HG03060 (cell line): ENCODE results near the gene CXXC5.
"Not testable (repeated sequence)": the region's sequence is repeated elsewhere in the genome, so short reads cannot be mapped to it uniquely, and the experiment has no call there.

Experiments
- ATAC-seq: cut with Tn5 transposase; IDR thresholded peaks from one replicate; pipeline ENCODE4 v1.9.1; 2021; ENCODE audit warnings: low read depth, moderate number of reproducible peaks; ENCODE audit not compliant: unreplicated experiment

Gene CXXC5

DNA sequence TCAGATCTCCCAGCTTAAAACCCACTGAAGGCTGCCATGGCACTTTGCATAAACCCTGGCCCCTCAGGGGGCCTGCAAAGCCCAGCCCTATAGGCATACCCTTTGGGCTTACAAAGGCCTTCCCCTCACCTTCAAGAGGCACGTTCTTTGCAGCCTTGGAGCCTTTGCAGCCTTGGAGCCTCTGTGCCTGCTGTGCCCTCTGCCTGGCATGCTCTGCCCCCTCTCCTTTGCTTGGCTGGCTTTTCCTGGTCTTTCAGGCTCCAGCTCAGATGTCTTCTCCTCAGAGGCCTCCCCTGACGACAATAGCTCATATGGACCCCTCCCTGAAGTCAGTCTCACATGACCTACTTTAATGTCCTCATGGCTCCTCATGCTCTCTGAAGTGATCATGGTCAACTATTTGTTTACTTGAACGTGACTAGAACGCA, 60.3 kb downstream of the CXXC5 start:
- ATAC-seq = no peak

DNA sequence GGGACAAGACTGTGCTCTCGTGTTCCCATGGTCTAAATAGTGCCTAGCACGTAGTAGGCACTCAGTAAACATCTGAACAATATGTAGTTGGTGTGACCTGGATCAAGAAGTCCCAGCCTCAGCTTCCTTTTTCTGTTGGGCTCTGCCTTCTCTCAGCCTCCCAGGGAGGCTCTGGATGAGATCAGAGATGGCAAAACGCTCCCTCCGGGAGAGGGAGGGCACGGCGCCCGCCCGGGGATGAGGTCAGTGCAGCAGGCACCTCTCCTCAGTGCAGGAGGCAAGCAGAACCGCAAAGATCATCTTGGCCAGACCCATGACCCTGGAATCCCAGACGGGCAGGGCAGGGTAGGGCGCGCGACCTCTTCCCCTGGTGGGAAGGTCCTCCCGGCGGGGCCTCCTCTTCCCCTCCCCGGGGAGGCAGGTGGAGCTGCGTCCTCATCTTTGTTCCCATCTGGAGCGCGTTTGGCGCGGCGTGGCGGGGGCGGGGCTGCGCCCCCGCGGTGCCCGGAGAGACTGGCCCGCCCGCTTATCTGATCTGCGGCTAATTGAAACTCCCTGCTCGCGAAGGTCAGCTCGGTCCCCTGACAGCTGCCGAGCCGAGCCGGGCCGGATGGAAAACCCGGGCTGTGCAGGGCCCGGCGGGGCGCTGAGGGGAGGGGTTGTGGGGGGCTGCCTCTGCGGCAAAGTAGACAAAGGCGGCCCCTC, 60.9 kb downstream of the CXXC5 start:
- no peak for ATAC-seq

DNA sequence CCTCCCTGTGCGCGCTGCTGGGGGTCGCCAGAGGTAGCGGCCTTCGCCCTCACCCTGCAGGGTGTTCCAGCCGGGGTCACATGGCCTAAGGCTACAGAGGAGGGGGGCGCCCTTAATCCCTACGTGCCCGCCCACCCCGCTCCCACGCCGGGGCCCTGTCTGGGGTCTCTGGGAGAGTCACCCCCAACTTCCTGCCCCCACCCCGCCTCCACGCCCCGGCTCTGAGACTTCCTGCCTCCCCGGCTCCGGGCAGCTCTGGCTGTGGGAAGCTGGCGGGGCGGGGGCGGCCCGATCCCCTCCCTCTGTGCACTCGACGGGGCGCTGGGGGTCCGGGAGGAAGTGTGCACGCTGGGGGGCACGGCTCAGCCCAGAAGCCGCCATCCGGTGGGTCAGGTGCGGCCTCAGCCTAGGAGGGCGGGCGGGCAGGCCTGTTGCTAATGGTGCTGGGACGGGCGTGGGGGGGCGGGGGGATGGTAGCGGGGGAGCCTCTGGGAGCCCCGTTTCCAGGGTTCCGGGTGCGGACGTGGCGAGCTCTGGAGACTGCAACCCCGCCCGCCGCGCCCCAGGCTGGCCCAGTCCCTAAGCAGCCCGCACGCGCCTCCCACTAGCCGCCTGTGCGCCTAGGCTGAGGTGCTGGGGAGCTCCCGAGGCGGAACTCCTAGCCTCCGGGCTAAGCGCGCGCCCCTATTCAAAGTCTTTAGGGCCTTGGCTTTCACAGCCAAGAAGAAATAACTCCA, 61.6 kb downstream of the CXXC5 start:
- ATAC-seq = no peak

DNA sequence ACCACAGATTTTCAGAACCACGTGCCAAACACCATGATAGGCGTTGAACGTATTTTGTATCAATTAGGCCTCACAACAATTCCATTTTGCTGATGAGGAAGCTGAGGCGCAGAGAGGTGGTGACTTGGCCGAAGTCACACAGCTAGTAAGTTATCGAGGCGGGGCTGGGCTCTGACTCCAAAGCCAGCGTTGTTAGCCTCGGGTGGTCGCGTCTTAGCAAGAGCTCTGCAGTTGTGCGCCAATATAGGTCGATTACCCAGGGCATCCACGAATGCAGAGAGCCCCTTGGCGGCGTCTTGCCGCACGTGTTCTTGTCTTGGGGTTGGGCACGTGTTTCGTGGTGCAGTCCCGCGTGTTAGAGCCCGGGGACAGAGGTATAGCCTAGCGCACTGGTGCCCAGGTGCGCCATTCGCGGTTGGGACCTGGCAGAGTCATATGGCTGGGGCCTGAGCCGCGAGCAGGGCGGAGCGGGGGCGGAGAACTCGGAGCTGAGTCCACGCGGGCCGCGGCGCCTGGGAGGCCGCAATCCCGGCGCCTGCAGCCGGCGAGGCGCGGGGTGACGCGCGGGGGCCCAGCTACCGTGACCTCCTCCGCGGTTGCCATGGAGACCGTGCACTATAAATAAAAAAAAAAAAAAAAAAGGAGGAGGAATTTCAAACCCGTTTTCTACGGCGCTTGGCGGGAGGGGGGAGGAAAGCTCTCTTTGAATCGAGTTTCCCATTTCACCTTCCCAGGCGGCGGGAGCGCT, 62.3 kb downstream of the CXXC5 start:
- no peak for ATAC-seq

DNA sequence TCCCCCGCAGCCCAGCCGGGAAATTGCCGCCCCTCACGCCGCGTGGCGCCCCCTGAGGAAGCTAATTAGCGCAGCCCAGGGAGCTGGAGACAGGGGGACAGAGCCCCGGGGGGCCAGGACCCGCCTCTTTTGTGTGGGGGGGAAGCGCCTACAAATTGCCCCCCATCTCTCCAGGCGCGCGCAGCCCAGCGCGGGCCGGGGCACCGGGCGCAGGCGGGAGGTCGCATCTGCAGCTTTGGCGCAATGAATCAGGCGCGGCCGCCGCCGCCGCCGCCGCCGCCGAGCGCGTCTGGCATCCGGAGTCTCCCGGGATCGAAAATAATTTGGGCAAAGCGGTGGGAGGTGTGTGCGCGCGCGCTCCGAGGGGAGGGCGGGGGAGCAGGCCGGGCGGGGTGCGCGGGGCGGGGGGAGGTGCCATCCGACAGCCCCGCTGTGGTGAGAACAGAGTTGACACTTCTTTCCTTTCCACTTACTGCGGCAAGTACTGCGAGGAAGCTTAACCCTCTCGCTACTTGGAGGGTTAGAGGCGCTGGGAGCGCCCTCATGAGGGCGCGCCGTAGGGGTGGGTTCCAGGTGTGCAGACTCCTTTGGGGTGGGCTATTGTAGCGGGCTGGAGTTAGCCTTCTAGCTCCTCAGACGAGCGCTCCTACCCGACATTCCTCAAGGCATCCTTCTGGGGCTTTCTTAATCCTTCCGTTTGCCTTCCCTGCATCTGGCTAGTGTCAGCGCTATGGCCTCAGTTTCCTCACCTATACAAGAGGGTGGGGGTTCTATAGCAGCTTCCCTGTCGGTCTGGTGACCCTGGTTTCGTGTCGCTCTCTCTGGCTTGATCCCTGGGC, 63.1 kb downstream of the CXXC5 start:
- ATAC-seq = no peak

DNA sequence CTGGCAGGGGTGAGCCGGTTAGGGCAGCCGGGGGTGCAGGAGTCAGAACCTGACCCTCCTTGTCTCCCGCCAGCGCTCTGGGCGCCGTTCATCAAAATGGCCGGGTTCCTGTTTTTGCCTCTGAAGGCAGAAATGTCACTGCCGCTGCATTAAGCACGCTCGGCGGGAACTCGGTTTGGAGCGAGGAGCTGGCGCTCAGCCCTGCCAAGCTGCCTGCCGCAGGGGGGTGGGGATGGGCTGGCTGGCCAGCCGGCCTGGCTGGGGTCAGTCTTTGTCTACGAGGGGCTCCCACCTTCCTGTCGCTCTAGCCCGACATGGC, 63.7 kb downstream of the CXXC5 start:
- ATAC-seq = no peak

DNA sequence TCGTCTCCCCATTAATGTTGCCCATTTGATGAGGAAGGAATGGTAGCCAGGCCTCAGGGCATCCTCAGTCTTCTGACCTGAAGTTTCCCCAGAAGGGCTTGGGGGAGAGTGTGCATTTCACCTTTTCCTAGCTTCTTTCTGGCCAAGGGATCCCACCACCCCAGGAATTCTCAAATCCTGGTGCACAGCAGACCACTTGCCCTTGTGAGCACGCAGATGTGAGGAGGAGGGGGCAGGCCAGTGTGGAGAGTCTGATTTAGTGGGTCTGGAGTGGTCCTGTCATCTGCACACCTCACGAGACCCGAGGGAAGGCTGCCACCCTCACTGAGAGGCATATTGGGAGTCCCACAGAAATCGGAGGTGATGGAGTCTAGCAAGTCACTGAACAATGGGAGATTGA, 64.3 kb downstream of the CXXC5 start:
- ATAC-seq = no peak

DNA sequence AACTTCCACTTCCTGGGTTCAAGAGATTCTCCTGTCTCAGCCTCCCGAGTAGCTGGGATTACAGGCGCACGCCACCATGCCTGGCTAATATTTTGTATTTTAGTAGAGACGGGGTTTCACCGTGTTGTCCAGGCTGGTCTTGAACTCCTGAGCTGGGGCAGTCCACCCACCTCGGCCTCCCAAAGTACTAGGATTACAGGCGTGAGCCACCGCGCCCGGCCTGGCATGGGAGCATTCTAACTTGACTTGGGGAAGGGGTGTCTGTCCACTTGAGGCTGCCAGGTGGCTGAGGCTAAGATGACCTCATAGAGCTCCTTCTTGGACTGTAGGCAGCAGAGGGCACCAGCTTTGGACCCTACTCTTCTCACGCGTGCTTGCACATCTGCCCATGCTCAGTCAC, 65.7 kb downstream of the CXXC5 start:
- not testable (repeated sequence) for ATAC-seq

DNA sequence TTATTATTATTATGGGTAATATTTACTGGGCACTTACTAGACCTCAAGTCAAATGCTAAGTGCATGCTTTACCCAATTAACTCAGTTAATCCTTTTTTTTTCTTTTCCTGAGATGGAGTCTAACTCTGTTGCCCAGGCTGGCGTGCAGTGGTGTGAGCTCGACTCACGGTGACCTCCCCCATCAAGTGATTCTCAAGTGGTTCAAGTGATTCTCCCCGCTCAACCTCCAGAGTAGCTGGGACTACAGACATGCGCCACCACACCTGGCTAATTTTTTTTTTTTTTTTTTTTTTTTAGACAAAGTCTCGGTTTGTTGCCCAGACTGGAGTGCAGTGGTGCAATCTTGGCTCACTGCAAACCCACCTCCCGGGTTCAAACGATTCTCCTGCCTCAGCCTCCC, 69.1 kb downstream of the CXXC5 start:
- no peak for ATAC-seq

DNA sequence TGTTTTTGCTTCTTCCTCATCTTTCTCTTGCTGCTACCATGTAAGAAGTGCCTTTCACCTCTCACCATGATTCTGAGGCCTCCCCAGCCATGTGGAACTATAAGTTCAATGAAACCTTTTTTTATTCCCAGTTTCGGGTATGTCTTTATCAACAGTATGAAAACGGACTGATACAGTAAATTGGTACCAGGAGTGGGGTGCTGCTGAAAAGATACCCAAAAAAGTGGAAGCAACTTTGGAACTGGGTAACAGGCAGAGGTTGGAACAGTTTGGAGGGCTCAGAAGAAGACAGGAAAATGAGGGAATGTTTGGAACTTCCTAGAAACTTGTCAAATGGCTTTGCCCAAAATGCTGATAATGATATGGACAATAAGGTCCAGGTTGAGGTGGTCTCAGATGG, 70.3 kb downstream of the CXXC5 start:
- not testable (repeated sequence) for ATAC-seq

DNA sequence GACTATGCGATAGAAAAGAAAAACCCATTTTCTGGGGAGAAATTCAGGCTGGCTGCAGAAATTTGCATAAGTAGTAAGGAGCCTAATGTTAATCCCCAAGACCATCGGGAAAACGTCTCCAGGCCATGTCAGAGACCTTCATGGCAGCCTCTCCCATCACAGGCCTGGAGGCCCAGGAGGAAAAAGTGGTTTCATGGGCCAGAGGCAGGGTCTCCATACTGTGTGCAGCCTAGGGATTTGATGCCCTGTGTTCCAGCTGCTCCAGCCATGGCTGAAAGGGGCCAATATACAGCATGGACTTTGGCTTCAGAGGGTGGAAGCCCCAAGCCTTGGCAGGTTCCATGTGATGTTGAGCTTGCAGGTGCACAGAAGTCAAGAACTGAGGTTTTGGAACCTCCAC, 71.8 kb downstream of the CXXC5 start:
- ATAC-seq = not testable (repeated sequence)

DNA sequence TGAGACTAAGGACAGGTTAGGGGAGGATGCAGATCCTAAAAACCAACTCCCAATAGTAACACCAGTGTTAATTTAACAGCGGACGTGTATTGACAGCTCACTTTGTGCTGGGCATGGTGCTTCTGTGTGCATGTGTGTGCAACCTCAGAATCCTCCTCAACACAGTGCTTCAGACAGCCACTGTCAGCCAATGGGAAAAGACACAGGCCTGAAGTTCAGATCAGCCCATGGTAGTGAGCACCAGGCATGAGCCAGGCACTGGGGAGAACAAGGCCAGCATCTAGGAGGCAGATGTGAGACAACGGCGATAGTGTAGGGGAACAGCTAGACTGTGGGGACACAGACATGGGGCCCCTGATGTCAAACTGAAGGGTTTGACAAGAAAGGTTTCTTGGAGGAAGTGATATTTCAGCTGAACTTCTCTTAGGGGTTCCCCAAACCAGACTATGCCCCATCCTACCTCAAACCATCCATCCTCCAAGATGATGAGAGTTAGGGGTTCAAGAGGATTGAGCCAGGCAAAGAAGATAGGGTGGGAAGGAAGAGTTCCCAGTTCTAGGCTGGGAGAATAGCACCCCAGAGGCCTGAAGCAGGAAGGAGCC, 75.9 kb downstream of the CXXC5 start:
- no peak for ATAC-seq

DNA sequence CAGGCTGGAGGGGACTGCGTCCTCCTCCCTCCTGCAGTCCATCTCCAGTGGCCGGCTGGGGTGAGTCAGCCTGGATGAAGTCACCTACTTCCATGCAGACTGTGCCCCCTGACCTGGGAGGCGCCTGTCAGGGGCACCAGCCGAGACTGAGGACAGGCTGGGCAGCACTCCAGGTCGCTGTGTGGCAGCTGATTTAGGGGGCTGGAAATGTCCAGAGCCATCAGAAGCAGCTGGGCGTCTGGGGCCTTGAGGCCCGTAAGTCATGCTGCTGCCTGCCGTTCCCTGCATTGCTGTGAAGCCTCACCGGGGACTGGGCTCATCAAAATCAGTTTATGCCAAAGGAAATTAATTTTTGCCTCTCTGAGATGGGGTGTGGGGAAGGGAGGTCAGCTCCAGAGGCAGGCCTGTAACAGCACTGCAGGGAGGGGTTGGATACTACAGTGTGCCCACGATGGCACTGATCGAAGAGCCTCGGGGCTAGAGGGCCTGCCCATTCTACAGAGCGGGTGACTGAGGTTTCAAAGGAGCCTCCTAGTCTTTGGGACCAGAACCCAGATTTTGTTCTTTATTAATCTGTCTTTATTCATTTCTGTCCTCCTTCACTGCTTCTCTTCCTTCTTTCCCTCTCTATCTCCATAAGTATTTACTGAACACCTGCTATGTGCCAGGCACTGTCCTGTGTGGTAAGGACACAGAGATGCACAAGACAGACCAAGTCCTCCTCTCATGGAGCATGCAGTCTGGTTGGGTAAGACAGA, 77.1 kb downstream of the CXXC5 start:
- ATAC-seq = no peak

DNA sequence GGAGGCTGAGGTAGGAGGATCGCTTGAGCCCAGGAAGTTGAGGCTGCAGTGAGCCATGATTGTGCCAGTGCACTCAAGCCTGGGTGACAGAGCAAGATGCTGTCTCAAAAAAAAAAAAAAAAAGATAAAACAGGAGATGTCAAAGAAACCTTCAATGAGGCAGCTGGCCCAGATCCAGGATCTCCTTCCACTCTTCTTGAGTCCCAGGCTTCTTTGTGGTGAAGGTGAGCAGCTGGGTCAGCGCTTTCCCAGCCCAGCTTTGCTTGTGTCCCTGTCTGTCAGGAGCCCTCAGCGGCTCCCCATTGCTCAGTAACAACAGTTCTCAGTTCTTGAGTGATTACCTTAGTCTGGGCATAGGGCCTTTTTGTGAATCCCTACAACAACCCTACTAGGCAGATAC, 78.1 kb downstream of the CXXC5 start:
- no peak for ATAC-seq

DNA sequence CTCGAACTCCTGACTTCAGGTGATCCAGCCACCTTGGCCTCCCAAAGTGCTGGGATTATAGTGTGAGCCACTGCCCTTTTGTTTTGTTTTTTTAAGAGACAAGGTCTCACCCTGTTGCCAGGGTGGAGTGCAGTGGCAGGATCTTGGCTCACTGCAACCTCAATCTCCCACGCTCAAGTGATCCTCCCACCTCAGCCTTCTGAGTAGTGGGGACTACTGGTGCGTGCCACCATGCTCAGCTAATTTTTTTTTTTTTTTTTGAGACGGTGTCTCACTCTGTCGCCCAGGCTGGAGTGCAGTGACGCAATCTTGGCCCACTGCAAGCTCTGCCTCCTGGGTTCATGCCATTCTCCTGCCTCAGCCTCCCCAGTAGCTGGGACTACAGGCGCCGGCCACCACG, 79.5 kb downstream of the CXXC5 start:
- ATAC-seq = not testable (repeated sequence)

DNA sequence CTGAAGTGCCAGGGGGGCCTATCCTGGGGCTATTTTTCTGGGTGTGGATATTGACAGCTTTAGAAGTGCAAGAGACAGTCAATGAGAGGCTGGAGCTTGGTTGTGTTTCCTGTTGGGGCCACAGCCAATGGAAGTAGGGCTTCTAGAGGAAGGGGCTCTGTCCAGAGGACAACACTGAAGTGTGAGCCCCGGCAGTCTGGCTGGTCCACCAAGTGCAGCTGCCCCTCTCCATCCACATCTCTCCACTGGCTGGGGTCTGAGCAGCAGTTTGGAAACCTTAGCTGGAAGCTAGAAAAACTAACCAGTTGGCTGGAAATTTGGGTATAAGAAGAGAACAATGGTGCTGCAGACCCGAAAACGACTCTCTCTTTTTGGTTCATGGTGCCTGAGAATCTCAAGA, 83.1 kb downstream of the CXXC5 start:
- ATAC-seq = no peak

DNA sequence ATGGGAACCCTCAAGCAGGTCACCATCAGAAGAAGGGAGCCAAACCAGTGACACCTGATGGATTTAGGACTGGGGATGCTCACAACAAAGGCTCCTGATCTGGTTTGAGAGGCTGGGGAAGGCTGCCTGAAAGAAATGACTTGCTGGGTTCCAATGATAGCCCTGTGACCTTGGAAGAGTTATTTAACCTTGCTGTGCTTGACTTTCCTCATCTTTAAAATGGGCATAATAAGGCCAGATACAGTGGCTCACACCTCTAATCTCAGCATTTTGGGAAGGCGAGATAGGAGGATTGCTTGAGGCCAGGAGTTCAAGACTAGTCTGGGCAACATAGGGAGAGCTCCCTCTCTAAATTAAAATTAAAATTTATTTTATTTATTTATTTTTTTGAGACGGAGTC, 83.9 kb downstream of the CXXC5 start:
- ATAC-seq = no peak

DNA sequence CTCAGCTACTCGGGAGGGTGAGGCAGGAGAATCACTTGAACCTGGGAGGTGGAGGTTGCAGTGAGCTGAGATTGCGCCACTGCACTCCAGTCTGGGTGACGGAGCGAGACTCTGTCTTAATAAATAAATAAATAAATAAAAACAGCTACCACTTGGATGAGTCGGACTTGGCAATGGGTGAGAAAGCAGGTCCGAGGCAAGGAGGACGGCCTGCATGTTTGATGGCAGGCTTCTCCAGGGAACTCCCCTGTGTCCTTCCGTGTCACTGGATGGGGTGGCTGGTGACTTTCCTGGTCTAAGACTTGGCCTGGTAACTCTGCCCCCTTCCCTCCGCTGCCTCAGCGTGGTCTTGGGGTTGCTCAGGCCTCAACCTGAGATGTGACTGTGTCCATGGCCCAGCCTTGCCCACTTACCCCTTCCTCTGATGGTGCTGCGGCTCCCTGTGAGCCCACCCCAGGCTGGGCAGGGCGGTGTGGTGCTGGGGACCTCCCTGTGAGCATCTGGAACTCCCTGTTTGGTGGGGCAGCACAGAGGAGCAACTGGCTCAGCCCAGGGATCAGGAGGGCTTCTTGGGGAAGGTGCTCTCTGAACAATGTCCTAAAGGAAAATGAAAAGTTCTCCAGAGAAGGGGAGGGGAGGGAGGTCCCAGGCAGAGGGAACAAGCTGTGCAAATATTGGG, 85.0 kb downstream of the CXXC5 start:
- no peak for ATAC-seq
